Astrocyte (in vitro differentiated cells and primary cell): ENCODE measurements around the gene SRCAP. TPM values are rescaled to one million over a fixed set of nuclear protein-coding genes. Genes with fewer than 3 reads are reported as not detected.

Experiments used
- DNase-seq: peaks from one replicate; pipeline ENCODE4 v3.0.0-alpha.2; 2010; ENCODE audit warnings: low read depth
- FAIRE-seq: peaks from 2 replicates; lab custom pipeline; 2011; peaks lifted over from hg19 to GRCh38; lab: Jason Lieb, UNC
- H2AFZ ChIP-seq: 2 replicates; pipeline ENCODE4 v1.6.0; 2012; ENCODE audit warnings: low read depth, low read length, inconsistent platforms
- H3K27ac ChIP-seq: 2 replicates; pipeline ENCODE4 v1.5.1; 2011; ENCODE audit warnings: low read depth, low read length, inconsistent platforms
- H3K27me3 ChIP-seq: 2 replicates; pipeline ENCODE4 v1.6.0; 2011; ENCODE audit warnings: low read length, inconsistent platforms; ENCODE audit not compliant: insufficient read depth
- H3K36me3 ChIP-seq: 2 replicates; pipeline ENCODE4 v1.5.1; 2011; ENCODE audit warnings: low read length, inconsistent platforms; ENCODE audit not compliant: insufficient read depth
- H3K4me1 ChIP-seq: 2 replicates; pipeline ENCODE4 v1.5.1; 2011; ENCODE audit warnings: low read length, inconsistent platforms; ENCODE audit not compliant: insufficient read depth
- H3K4me2 ChIP-seq: 2 replicates; pipeline ENCODE4 v1.6.0; 2012; ENCODE audit warnings: low read length, inconsistent platforms
- H3K4me3 ChIP-seq: 2 replicates; pipeline ENCODE4 v1.5.1; 2011; ENCODE audit warnings: low read depth, mild to moderate bottlenecking, low read length, inconsistent platforms; ENCODE audit not compliant: insufficient read depth
- H3K79me2 ChIP-seq: 2 replicates; pipeline ENCODE4 v1.6.0; 2012; ENCODE audit warnings: mild to moderate bottlenecking, low read length, inconsistent platforms; ENCODE audit not compliant: insufficient read depth
- H3K9ac ChIP-seq: 2 replicates; pipeline ENCODE4 v1.6.0; 2012; ENCODE audit warnings: mild to moderate bottlenecking, low read length, inconsistent platforms
- H3K9me3 ChIP-seq: 2 replicates; pipeline ENCODE4 v1.5.1; 2012; ENCODE audit warnings: low read depth, mild to moderate bottlenecking, low read length, inconsistent platforms; ENCODE audit not compliant: insufficient read depth
- H4K20me1 ChIP-seq: 2 replicates; pipeline ENCODE4 v1.6.0; 2012; ENCODE audit warnings: low read length, inconsistent platforms; ENCODE audit not compliant: insufficient read depth
- H3K27ac Mint-ChIP-seq: one replicate; pipeline ENCODE4 v1.8.0; 2021; ENCODE audit warnings: mild to moderate bottlenecking, mixed read lengths; ENCODE audit not compliant: unreplicated experiment
- H3K27me3 Mint-ChIP-seq: one replicate; pipeline ENCODE4 v1.8.0; 2021; ENCODE audit warnings: low read depth, mixed read lengths; ENCODE audit not compliant: unreplicated experiment
- H3K36me3 Mint-ChIP-seq: one replicate; pipeline ENCODE4 v1.8.0; 2021; ENCODE audit warnings: low read depth, mixed read lengths; ENCODE audit not compliant: unreplicated experiment
- H3K4me1 Mint-ChIP-seq: one replicate; pipeline ENCODE4 v1.8.0; 2021; ENCODE audit warnings: low read depth, mixed read lengths; ENCODE audit not compliant: unreplicated experiment
- H3K4me3 Mint-ChIP-seq: one replicate; pipeline ENCODE4 v1.8.0; 2021; ENCODE audit warnings: mild to moderate bottlenecking, moderate library complexity, mixed read lengths; ENCODE audit not compliant: unreplicated experiment
- H3K9me3 Mint-ChIP-seq: one replicate; pipeline ENCODE4 v1.8.0; 2021; ENCODE audit warnings: mild to moderate bottlenecking, mixed read lengths; ENCODE audit not compliant: unreplicated experiment
- CTCF ChIP-seq: IDR thresholded peaks from 2 replicates; pipeline ENCODE4 v1.5.1; 2011; ENCODE audit warnings: low read depth, mild to moderate bottlenecking, inconsistent platforms, low read length, moderate library complexity; ENCODE audit not compliant: insufficient read depth
- EZH2 ChIP-seq: IDR thresholded peaks from 2 replicates; pipeline ENCODE4 v1.6.1; 2012; ENCODE audit warnings: mild to moderate bottlenecking, low read length, inconsistent platforms; ENCODE audit not compliant: insufficient read depth
- total RNA-seq: library from RNA; stranded (reverse); gene quantifications from 2 replicates; pipeline ENCODE4 v1.2.1, GENCODE V29; 2021

Gene SRCAP
- total RNA-seq, 1 donor from 2014 or later: 50.4 TPM

- FAIRE-seq (no peak), DNase-seq (peak; percentile 71)
- Histone ChIP-seq H3K9me3 (no peaks in the 10 kb centered on the region), H3K36me3 (peaks cover 15% of the 10 kb centered on the region), H3K4me3 (peak overlapping the region; percentile 78), H4K20me1 (peaks cover 28% of the 10 kb centered on the region), H3K79me2 (peaks cover 44% of the 10 kb centered on the region), H3K4me1 (peaks cover 16% of the 10 kb centered on the region), H3K27ac (peak overlapping the region; percentile 99), H3K9ac (peak overlapping the region; percentile 98), H2AFZ (peak overlapping the region; percentile 81), H3K4me2 (peak overlapping the region; percentile 94), H3K27me3 (no peaks in the 10 kb centered on the region)
- Mint-ChIP-seq H3K36me3 (peaks cover 4% of the 10 kb centered on the region), H3K27ac (peak overlapping the region; percentile 99), H3K27me3 (no peaks in the 10 kb centered on the region), H3K4me1 (peaks cover 14% of the 10 kb centered on the region), H3K4me3 (peak overlapping the region; percentile 92), H3K9me3 (no peaks in the 10 kb centered on the region)
- TF ChIP-seq EZH2: no peak
- TF ChIP-seq CTCF: no peak
These were observed 694 bp upstream of the SRCAP start for GRCh38 chr16:30698139-30698815.

GRCh38 chr16:30699615-30700099 lies 686 bp downstream of the SRCAP start:
- peaks cover 5% of the 10 kb centered on the region for H3K36me3 Mint-ChIP-seq
- Histone ChIP-seq H3K36me3 (peaks cover 24% of the 10 kb centered on the region), H3K79me2 (peaks cover 48% of the 10 kb centered on the region), H3K4me1 (peaks cover 16% of the 10 kb centered on the region), H2AFZ (no peak overlapping the region), H3K27ac (peak overlapping the region; percentile 99), H3K9me3 (no peaks in the 10 kb centered on the region), H3K4me2 (peak overlapping the region; percentile 94), H3K9ac (peak overlapping the region; percentile 98), H3K27me3 (no peaks in the 10 kb centered on the region), H3K4me3 (peak overlapping the region; percentile 78), H4K20me1 (peaks cover 37% of the 10 kb centered on the region)
- DNase-seq: no peak
- FAIRE-seq: no peak
- TF ChIP-seq EZH2 (no peak), CTCF (no peak)
- H3K27ac Mint-ChIP-seq: peak overlapping the region; percentile 99
- no peaks in the 10 kb centered on the region for H3K27me3 Mint-ChIP-seq
- H3K9me3 Mint-ChIP-seq: no peaks in the 10 kb centered on the region
- H3K4me1 Mint-ChIP-seq: peaks cover 14% of the 10 kb centered on the region
- peak overlapping the region; percentile 98 for H3K4me3 Mint-ChIP-seq

- Histone ChIP-seq H3K9me3 (no peaks in the 10 kb centered on the region), H2AFZ (no peak overlapping the region), H3K79me2 (peaks cover 48% of the 10 kb centered on the region), H3K27ac (peak overlapping the region; percentile 71), H4K20me1 (peaks cover 41% of the 10 kb centered on the region), H3K27me3 (no peaks in the 10 kb centered on the region), H3K36me3 (peaks cover 28% of the 10 kb centered on the region), H3K4me2 (peak overlapping the region; percentile 94), H3K9ac (peak overlapping the region; percentile 98), H3K4me1 (peaks cover 16% of the 10 kb centered on the region), H3K4me3 (peak overlapping the region; percentile 78)
- peak overlapping the region; percentile 28 for H3K4me3 Mint-ChIP-seq
- DNase-seq (peak; percentile 63), FAIRE-seq (no peak)
- peaks cover 7% of the 10 kb centered on the region for H3K36me3 Mint-ChIP-seq
- TF ChIP-seq CTCF: no peak
- H3K27me3 Mint-ChIP-seq: no peaks in the 10 kb centered on the region
- no peaks in the 10 kb centered on the region for H3K9me3 Mint-ChIP-seq
- peaks cover 12% of the 10 kb centered on the region for H3K4me1 Mint-ChIP-seq
- H3K27ac Mint-ChIP-seq: peak overlapping the region; percentile 16
These were observed 1.5 kb downstream of the SRCAP start for GRCh38 chr16:30700491-30700890.
